PC-9 (cell line): ENCODE measurements around the gene ZNF423. TPM values are rescaled to one million over a fixed set of nuclear protein-coding genes. Genes with fewer than 3 reads are reported as not detected.

Experiments
- BruUV-seq: library from RNA; stranded (reverse); fragments of 400-500 nt; replicated peaks from 2 replicates; lab custom pipeline; 2021; lab: Mats Ljungman, UMichigan
- CTCF ChIA-PET: fragments of 300-600 bp; sonication (Branson Sonifier 250); formaldehyde crosslinking; loops from one replicate; lab custom pipeline; 2022; ENCODE audit warnings: antibody characterized with exemption; lab: Charles Lee
- POLR2A ChIA-PET: fragments of 300-600 bp; sonication (Branson Sonifier 250); formaldehyde crosslinking; loops from one replicate; lab custom pipeline; 2022; ENCODE audit warnings: antibody characterized with exemption; ENCODE audit not compliant: unreplicated experiment; lab: Charles Lee
- DNase-seq, 2 experiments: peaks; one replicate each; pipeline versions ENCODE4 v3.0.0 to v3.0.0-alpha.2; 2015 to 2022; ENCODE audit warnings: mixed read lengths in 1 of 2
- H2AFZ ChIP-seq: fragments of 200-600 bp; sonication (generic); 2 replicates; pipeline ENCODE4 v1.8.1; 2017; ENCODE audit warnings: antibody characterized with exemption
- H3F3A ChIP-seq: fragments of 200-600 bp; sonication (generic); 2 replicates; pipeline ENCODE4 v1.8.1; 2017; ENCODE audit warnings: antibody characterized with exemption, mild to moderate bottlenecking, low read depth; ENCODE audit not compliant: insufficient read depth
- H3K27ac ChIP-seq: fragments of 200-600 bp; sonication (generic); 2 replicates; pipeline ENCODE4 v1.6.1; 2016; ENCODE audit warnings: mixed run types
- H3K27me3 ChIP-seq: fragments of 200-600 bp; sonication (generic); 2 replicates; pipeline ENCODE4 v1.6.1; 2016; ENCODE audit warnings: low read depth, mixed run types; ENCODE audit not compliant: insufficient read depth
- H3K36me3 ChIP-seq: fragments of 200-600 bp; sonication (generic); 2 replicates; pipeline ENCODE4 v1.6.1; 2016; ENCODE audit warnings: low read depth, mixed run types
- H3K4me1 ChIP-seq: fragments of 200-600 bp; sonication (generic); replicated peaks from 2 replicates; pipeline ENCODE4 v1.6.1; 2016; ENCODE audit warnings: mixed run types; ENCODE audit not compliant: insufficient read depth
- H3K4me2 ChIP-seq: fragments of 200-600 bp; sonication (generic); 2 replicates; pipeline ENCODE4 v1.6.1; 2017; ENCODE audit warnings: mixed run types
- H3K4me3 ChIP-seq: fragments of 200-600 bp; sonication (generic); 2 replicates; pipeline ENCODE4 v1.6.1; 2016; ENCODE audit warnings: mixed run types
- H3K79me2 ChIP-seq: fragments of 200-600 bp; sonication (generic); 2 replicates; pipeline ENCODE4 v1.6.1; 2017; ENCODE audit warnings: low read depth, mixed run types
- H3K9me2 ChIP-seq: fragments of 200-600 bp; sonication (generic); 2 replicates; pipeline ENCODE4 v1.8.1; 2017; ENCODE audit warnings: mild to moderate bottlenecking; ENCODE audit not compliant: insufficient read depth
- H3K9me3 ChIP-seq: fragments of 200-600 bp; sonication (generic); 2 replicates; pipeline ENCODE4 v1.8.1; 2016; ENCODE audit warnings: low read depth; ENCODE audit not compliant: insufficient read depth
- H4K20me1 ChIP-seq: fragments of 200-600 bp; sonication (generic); 2 replicates; pipeline ENCODE4 v1.8.1; 2017; ENCODE audit not compliant: insufficient read depth
- EZH2 ChIP-seq: fragments of 200-600 bp; sonication (generic); IDR thresholded peaks from 2 replicates; pipeline ENCODE4 v1.8.0; 2017; ENCODE audit warnings: antibody characterized with exemption, low read depth
- intact Hi-C: fragments of 100-400 bp; cut with micrococcal nuclease; formaldehyde crosslinking; loops from one replicate; pipeline ENCODE4 v1.10.0; 2022; ENCODE audit not compliant: unreplicated experiment
- total RNA-seq: library from RNA; stranded (reverse); gene quantifications from 2 replicates; pipeline ENCODE4 v1.2.3, GENCODE V29; 2021
- TF ChIP-seq, protein P1 (sequence below): fragments of 200-600 bp; sonication (generic); conservative IDR thresholded peaks from 2 replicates; pipeline ENCODE4 v1.6.1; 2017; ENCODE audit warnings: mixed run types, antibody characterized with exemption, mild to moderate bottlenecking, moderate library complexity

ZNF423 gene
- total RNA-seq, 1 experiment from 2014 or later: not detected

DNA sequence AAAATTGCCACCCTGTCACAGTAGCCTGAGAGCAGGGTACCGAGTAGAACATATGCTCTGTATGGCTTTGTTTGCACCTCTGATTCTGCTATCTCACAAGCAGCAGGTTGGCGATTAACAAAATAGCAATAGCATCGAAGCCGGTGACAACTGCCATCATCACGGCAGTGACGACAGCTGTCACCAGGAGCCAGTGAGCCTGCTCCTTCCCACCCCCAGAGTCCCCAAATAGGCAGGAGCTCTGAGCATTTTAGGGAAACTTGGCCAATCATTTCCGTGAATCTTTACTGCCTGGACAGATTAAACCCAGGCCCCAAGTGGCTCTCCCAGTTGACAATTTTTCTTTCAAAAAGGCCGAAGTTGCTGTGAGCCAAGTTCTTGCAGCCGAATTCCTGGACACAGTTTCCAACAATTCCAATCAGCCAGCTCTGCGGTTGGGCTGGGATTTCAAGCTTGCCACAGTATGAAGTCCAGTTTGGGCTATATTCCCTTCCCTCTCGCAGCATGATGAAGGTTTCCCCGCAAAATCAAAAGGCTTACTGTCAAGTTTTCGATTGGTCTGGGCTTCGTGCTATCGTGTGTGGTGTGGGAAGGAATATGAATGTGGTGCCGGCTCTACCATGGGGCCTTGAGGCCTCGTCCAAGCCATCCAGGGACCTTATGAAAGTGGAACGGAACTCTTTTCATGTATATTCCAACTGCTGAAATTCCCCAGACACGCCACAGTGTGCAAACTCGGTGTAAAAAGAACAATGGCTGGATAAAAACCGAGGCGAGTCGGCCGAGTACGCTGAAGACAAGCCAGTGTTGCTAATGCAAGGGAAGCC is 295.7 kb downstream of the ZNF423 start:
- no peaks in the 10 kb centered on the region for H3K79me2 ChIP-seq
- TF ChIP-seq EZH2: no peak
- TF ChIP-seq, protein P1, sequence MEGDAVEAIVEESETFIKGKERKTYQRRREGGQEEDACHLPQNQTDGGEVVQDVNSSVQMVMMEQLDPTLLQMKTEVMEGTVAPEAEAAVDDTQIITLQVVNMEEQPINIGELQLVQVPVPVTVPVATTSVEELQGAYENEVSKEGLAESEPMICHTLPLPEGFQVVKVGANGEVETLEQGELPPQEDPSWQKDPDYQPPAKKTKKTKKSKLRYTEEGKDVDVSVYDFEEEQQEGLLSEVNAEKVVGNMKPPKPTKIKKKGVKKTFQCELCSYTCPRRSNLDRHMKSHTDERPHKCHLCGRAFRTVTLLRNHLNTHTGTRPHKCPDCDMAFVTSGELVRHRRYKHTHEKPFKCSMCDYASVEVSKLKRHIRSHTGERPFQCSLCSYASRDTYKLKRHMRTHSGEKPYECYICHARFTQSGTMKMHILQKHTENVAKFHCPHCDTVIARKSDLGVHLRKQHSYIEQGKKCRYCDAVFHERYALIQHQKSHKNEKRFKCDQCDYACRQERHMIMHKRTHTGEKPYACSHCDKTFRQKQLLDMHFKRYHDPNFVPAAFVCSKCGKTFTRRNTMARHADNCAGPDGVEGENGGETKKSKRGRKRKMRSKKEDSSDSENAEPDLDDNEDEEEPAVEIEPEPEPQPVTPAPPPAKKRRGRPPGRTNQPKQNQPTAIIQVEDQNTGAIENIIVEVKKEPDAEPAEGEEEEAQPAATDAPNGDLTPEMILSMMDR: no peak
- BruUV-seq: no TSS peak
- H4K20me1 ChIP-seq: no peaks in the 10 kb centered on the region
- H2AFZ ChIP-seq: no peak overlapping the region
- H3K27me3 ChIP-seq: peaks cover 57% of the 10 kb centered on the region
- H3K36me3 ChIP-seq: no peaks in the 10 kb centered on the region
- H3F3A ChIP-seq: no peaks in the 10 kb centered on the region
- no peaks in the 10 kb centered on the region for H3K4me1 ChIP-seq
- H3K4me2 ChIP-seq: no peak overlapping the region
- no peak overlapping the region for H3K4me3 ChIP-seq
- ChIA-PET POLR2A (no interaction called here), CTCF (no interaction called here)
- no peak for DNase-seq
- no peaks in the 10 kb centered on the region for H3K9me2 ChIP-seq
- intact Hi-C loops: no loop called here
- H3K9me3 ChIP-seq: no peaks in the 10 kb centered on the region
- no peak overlapping the region for H3K27ac ChIP-seq

- Histone ChIP-seq H3K27ac (no peak overlapping the region), H3K79me2 (no peaks in the 10 kb centered on the region), H3F3A (no peaks in the 10 kb centered on the region), H3K27me3 (peaks cover 51% of the 10 kb centered on the region), H3K9me3 (no peaks in the 10 kb centered on the region), H3K4me1 (no peaks in the 10 kb centered on the region), H2AFZ (no peak overlapping the region), H3K4me2 (no peak overlapping the region), H3K4me3 (no peak overlapping the region), H3K36me3 (no peaks in the 10 kb centered on the region), H3K9me2 (no peaks in the 10 kb centered on the region), H4K20me1 (no peaks in the 10 kb centered on the region)
- ChIA-PET POLR2A (no interaction called here), CTCF (no interaction called here)
- intact Hi-C loops: no loop called here
- no peak for TF ChIP-seq EZH2
- TF ChIP-seq, protein P1: no peak
- BruUV-seq: no TSS peak
- DNase-seq: no peak
Measured at GRCh38 chr16:49559242-49559641, 296.7 kb downstream of the ZNF423 start.

DNA sequence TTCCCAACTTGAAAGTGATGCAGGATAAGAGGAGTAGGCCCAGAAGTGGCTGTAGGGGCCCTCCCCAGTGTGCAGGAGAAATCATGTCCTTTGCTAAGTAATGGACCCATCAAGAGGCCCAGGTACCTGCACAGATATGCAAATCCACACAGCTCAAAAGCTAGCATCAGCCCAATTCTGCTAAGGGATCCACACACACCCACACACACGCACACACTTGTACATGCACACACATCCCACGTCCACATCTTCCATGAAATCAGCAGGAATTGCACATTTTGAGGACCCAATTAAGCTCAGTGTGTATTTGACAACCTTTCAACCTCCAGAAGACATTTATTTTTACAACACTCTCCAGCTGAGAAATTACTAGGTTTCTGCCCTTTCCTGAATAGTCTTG is 297.5 kb downstream of the ZNF423 start:
- no peaks in the 10 kb centered on the region for H4K20me1 ChIP-seq
- TF ChIP-seq, protein P1: no peak
- TF ChIP-seq EZH2: no peak
- H3K79me2 ChIP-seq: no peaks in the 10 kb centered on the region
- no peaks in the 10 kb centered on the region for H3F3A ChIP-seq
- CTCF ChIA-PET: no interaction called here
- H3K27ac ChIP-seq: no peak overlapping the region
- intact Hi-C loops: no loop called here
- H3K36me3 ChIP-seq: no peaks in the 10 kb centered on the region
- H2AFZ ChIP-seq: no peak overlapping the region
- no peaks in the 10 kb centered on the region for H3K9me2 ChIP-seq
- no peak for DNase-seq
- no peaks in the 10 kb centered on the region for H3K4me1 ChIP-seq
- H3K4me2 ChIP-seq: no peak overlapping the region
- no TSS peak for BruUV-seq
- peaks cover 51% of the 10 kb centered on the region for H3K27me3 ChIP-seq
- H3K9me3 ChIP-seq: no peaks in the 10 kb centered on the region
- no peak overlapping the region for H3K4me3 ChIP-seq
- POLR2A ChIA-PET: no interaction called here
